HG03520 (cell line): ENCODE measurements around the gene BATF2.

Experiments used
- ATAC-seq: cut with Tn5 transposase; IDR thresholded peaks from one replicate; pipeline ENCODE4 v1.9.1; 2021; ENCODE audit warnings: mild to moderate bottlenecking, moderate library complexity; ENCODE audit not compliant: unreplicated experiment

The BATF2 gene

DNA sequence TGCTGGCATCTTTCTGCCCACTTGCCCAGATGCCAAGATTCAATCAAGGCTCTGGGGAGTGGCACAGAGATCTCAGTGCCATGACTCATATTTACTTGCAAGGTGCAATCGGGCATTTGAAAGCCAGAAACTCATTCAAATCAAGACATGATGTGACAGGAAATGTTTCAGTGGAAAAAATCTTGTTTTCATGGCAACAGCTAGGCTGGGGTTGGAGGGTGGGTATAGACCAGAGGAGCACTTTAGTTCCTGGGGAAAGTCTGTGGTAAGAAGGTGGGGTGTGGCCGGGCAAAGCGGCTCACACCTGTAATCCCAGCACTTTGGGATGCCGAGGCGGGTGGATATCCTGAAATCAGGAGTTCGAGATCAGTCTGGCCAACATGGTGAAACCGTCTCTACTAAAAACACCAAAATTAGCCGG, 26.0 kb downstream of the BATF2 start:
- ATAC-seq, result no peak

DNA sequence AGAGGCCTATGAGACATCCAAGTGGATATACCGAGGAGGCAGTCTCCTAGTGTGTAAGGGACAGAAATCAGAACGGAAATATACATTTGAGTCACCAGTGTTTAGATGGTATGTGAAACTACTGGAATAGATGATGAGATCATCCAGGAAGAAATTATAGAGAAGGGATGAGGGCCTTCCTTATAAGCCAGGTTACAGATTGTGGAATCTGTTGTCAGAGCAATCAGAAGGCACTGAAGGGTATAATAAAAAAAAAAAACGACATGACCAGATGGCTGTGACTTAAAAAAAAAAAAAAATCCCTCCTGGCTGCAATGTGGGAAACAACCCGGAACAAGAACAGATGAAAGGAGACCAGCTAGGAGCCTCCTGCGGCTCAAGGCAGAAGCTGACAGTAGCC, 27.6 kb downstream of the BATF2 start:
- ATAC-seq, result no peak

DNA sequence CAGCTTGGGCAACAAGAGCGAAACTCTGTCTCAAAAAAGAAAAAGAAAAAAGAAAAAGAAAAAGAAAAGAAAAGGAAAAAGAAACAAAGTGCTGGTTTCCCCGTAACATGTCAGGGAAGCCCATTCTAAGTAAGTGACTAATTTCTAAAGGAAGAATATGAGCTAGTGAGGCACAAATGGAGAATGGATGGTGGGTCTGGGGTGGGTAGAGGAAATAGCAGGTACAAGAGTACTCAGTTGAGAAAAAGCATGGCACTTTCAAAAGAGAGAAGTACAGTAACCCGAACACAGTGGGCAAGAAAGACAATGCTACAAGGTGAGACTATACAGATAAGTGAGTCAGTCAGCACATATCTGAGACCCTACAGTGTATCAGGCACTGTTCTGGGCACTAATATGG, 29.4 kb downstream of the BATF2 start:
- ATAC-seq, result no peak

DNA sequence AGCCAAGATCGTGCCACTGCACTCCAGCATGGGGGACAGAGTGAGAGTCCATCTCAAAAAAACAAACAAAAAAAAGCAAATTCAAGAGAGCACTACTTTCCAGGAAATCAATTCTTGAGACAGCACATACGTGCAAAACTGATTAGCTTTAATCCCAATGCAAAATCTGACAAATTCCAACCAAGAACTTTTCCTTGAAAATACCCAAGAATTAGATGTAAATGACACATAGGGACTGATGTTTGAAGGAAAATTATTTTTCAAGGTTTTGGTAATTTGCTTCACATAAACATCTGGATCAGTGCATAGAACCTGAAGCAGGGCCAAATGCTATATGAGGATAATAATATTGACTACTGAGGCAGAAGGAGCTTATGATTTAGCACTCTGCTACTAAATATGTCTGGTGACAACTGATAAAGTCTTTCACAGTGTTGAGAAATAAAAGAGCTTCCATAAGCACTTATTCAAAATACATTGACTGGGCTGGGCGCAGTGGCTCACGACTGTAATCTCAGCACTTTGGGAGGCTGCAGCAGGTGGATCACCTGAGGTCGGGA, 33.6 kb downstream of the BATF2 start:
- ATAC-seq, result no peak

DNA sequence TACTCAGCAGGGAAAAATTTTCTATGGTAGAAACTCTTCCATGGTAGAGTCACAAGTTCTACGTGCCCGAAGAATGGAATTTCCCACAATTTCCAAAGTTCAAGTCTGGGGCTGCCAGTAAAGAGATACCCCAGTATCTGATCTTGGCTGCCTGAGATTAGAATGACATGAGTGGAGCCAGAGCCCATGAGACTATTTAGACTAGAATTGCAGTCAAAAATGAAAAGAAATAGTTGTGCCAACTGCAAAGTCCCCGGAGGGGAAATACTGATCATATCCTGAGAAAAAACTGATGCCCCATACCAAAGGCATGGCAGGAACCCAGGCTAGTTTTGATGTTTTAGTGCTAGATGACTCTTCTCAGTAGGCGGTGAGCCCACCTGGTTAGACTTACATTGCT, 36.1 kb downstream of the BATF2 start:
- no peak for ATAC-seq

DNA sequence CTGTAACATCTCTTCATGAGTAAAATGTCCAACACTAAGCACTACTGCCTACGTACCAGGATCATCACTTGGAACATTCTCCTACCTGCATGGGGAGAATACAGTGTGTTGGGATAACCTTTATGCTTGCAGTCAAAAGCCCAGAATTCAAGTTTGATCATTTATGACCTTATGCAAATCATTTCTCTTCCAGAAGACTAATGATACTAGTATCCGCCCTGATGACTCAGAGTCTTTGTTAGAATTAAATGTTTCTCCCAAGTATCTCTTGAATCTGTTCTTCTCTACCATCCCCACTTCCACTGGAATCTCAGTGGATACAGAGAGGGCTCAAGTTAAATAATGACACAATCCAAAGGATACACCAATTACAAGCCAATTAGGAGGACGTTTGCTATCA, 37.3 kb downstream of the BATF2 start:
- ATAC-seq, result no peak

DNA sequence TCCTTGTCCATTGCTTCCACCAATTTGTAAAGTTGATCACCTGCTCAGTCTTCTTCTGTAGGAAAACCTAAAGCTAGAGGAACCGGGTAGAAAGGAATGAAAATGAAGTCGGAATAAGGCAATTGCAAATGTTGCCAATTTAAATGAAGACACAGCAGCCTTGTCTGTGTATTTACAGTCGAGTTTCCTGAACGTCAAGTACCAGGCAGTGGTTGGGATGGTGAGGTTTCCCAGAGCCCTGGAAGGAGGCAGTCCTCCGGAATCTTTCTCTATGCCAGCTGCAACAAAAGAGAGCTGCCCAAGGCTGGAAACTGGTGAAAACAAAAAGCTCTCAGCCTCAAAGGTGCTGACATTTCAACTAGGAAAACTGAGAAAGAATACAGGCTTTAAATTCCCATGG, 42.6 kb downstream of the BATF2 start:
- no peak for ATAC-seq

DNA sequence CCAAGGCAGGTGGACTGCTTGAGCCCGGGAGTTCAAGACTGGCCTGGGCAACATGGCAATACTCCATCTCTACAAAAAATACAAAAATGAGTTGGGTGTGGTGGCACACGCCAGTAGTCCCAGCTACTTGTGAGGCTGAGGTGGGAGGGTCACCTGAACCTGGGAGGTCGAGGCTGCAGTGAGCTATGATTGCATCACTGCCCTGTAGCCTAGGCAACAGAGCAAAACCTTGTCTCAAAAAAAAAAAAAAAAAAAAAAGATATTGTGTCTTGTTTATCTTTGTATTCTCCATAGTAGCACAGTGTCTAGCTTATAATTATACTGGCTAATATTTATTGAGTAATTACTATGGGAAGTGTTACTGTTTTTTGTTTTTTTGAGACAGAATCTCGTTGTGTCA, 45.2 kb downstream of the BATF2 start:
- no peak for ATAC-seq

DNA sequence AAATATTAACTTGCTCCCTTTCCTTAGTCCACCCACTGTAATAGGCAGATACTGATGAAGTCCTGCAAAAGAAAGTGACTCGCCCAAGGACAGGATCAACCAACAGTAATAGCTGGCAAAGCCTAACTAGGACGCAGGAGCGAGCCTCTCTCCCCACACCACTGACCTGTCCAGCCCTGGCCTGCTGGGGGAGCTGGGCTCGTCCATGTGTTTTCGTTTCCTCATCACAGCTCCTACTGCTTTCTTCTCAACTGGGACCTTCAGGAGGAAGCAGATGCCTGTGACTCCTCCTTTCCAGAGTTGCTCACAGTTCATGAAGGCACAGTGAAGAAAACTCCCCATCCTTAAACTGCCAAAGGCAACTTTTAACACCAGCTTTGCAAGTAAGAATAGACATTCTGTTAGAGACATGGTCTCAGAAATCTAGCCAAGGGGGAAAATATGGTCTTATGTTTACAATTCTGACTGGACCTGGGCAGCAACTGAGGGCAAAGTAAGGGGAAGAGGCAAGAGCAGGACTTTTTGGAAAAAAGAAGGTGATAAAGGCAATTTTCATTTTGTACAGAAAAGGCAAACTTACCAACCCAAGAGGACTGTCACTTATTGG, 49.5 kb downstream of the BATF2 start:
- no peak for ATAC-seq
